Hepatocyte (in vitro differentiated cells): ENCODE data around the gene TBC1D13.
"Not testable (repeated sequence)": the region's sequence is repeated elsewhere in the genome, so short reads cannot be mapped to it uniquely, and the experiment has no call there.

Experiments
- EZH2 ChIP-seq: fragments of 200-600 bp; sonication (generic); IDR thresholded peaks from 2 replicates; pipeline ENCODE4 v1.6.1; 2016; ENCODE audit warnings: antibody characterized with exemption, mild to moderate bottlenecking, borderline replicate concordance
- TF ChIP-seq, protein P1 (sequence below): fragments of 200-600 bp; sonication (generic); IDR thresholded peaks from 2 replicates; pipeline ENCODE4 v1.5.1; 2016; ENCODE audit warnings: antibody characterized with exemption, mild to moderate bottlenecking; ENCODE audit not compliant: poor library complexity

DNA sequence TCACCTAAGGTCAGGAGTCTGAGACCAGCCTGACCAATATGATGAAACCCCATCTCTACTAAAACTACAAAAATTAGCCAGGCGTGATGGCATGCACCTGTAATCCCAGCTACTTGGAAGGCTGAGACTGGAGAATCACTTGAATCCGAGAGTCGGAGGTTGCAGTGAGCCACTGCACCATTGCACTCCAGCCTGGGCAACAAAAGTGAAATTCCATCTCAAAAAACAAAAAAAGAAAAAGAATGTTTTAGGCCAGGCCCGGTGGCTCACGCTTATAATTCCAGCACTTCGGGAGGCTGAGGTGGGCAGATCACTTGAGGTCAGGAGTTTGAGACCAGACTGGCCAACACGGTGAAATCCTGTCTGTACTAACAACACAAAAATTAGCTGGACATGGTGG, 71.4 kb downstream of the TBC1D13 start:
- TF ChIP-seq, protein P1, sequence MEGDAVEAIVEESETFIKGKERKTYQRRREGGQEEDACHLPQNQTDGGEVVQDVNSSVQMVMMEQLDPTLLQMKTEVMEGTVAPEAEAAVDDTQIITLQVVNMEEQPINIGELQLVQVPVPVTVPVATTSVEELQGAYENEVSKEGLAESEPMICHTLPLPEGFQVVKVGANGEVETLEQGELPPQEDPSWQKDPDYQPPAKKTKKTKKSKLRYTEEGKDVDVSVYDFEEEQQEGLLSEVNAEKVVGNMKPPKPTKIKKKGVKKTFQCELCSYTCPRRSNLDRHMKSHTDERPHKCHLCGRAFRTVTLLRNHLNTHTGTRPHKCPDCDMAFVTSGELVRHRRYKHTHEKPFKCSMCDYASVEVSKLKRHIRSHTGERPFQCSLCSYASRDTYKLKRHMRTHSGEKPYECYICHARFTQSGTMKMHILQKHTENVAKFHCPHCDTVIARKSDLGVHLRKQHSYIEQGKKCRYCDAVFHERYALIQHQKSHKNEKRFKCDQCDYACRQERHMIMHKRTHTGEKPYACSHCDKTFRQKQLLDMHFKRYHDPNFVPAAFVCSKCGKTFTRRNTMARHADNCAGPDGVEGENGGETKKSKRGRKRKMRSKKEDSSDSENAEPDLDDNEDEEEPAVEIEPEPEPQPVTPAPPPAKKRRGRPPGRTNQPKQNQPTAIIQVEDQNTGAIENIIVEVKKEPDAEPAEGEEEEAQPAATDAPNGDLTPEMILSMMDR, result not testable (repeated sequence)
- not testable (repeated sequence) for TF ChIP-seq EZH2
